ENCODE data around the gene ACOT6.

Gene ACOT6

GRCh38 chr14:73619524-73619923 is 7.2 kb downstream of the ACOT6 start:
- no peak overlapping the region for H3K27ac ChIP-seq
- no peak for TF ChIP-seq ZFX (IDR thresholded peaks at IDR 0.05)

DNA sequence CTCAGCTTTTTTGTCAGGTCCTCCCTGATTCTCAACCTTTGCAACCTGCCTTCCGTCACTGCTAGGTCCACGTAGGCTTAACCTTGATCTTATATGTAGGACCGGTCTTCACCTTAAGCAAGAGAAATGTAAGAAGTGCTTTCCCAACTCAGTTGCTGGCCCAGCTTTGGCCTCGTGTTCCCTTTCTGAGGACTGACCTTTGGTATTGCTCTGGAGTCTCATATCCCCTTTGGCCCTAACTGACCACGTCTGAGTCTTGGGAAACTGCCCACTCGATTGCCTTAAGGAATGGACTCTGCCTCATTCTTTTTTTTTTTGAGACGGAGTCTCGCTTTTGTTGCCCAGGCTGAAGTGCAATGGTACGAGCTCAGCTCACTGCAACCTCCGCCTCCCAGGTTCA is 8.0 kb downstream of the ACOT6 start:
- no peak overlapping the region for H3K27ac ChIP-seq
- TF ChIP-seq, protein P1, sequence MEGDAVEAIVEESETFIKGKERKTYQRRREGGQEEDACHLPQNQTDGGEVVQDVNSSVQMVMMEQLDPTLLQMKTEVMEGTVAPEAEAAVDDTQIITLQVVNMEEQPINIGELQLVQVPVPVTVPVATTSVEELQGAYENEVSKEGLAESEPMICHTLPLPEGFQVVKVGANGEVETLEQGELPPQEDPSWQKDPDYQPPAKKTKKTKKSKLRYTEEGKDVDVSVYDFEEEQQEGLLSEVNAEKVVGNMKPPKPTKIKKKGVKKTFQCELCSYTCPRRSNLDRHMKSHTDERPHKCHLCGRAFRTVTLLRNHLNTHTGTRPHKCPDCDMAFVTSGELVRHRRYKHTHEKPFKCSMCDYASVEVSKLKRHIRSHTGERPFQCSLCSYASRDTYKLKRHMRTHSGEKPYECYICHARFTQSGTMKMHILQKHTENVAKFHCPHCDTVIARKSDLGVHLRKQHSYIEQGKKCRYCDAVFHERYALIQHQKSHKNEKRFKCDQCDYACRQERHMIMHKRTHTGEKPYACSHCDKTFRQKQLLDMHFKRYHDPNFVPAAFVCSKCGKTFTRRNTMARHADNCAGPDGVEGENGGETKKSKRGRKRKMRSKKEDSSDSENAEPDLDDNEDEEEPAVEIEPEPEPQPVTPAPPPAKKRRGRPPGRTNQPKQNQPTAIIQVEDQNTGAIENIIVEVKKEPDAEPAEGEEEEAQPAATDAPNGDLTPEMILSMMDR (conservative IDR thresholded peaks at IDR 0.05) = no peak
- TF ChIP-seq ZFX (IDR thresholded peaks at IDR 0.05) = no peak

DNA sequence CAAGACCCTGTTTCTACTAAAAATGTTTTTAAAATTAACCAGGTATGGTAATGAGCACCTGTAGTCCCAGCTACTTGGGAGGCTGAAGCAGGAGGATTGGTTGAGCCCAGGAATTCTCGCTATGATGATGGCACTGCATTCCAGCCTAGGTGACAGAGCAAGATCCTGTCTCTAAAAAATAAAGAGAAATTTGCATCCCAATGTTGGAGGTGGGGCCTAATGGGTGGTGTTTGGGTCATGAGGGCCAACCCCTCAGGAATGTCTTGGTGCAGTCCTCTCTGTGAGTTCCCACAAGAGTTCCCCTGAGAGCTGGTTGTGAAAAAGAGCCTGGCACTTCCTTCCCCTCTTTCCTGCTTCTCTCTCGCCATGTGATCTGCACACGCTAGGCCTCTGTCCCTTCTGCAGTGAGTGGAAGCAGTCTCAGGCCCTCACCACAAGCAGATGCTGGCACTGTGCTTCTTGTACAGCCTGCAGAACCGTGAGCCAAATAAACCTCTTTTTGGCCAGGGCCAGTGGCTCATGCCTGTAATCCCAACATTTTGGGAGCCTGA is 11.3 kb downstream of the ACOT6 start:
- no peak overlapping the region for H3K27ac ChIP-seq
- TF ChIP-seq, protein P1 (conservative IDR thresholded peaks at IDR 0.05) = no peak
- no peak for TF ChIP-seq ZFX (IDR thresholded peaks at IDR 0.05)

DNA sequence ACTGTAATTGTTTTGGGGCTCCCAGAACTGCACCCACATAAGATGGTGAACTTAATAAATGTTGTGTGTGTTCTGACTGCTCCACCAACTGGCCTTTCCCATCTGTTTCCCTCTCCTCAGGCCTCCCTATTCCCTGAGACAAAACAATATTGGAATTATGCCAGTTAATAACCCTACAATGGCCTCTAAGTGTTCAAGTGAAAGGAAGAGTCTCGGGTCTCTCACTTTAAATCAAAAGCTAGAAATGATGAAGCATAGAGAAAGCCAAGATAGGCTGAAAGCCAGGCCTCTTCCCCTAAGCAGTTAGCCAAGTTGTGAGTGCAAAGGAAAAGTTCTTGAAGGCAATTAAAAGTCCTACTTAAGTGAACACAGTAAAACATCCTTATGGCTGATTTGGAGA is 13.4 kb downstream of the ACOT6 start:
- TF ChIP-seq, protein P1 (conservative IDR thresholded peaks at IDR 0.05) = no peak
- no peak for TF ChIP-seq ZFX (IDR thresholded peaks at IDR 0.05)

DNA sequence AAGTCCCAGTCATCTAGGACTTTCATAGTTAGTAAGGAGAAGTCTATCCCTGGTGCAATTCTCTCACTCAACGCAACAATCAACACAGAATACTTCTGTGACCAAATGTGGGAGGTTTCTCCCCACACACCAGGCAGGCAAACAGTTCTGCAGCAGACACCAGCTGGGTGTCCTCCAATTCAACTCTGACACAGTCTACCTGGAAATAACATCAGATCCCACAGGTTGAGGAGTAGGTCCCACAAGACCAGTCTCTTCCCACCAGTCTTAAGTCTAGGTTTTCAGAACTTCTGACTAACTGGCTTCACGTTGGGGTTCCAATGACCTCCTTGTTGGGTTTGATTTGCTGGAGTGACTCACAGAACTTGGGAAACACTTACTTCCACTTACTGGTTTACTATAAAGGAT is 14.8 kb downstream of the ACOT6 start:
- TF ChIP-seq ZFX (IDR thresholded peaks at IDR 0.05) = no peak
- TF ChIP-seq, protein P1 (conservative IDR thresholded peaks at IDR 0.05) = no peak
- no peak overlapping the region for H3K27ac ChIP-seq

More for the DNA sequence above, 13.4 kb downstream of the ACOT6 start:
- H3K27ac ChIP-seq = no peak overlapping the region

DNA sequence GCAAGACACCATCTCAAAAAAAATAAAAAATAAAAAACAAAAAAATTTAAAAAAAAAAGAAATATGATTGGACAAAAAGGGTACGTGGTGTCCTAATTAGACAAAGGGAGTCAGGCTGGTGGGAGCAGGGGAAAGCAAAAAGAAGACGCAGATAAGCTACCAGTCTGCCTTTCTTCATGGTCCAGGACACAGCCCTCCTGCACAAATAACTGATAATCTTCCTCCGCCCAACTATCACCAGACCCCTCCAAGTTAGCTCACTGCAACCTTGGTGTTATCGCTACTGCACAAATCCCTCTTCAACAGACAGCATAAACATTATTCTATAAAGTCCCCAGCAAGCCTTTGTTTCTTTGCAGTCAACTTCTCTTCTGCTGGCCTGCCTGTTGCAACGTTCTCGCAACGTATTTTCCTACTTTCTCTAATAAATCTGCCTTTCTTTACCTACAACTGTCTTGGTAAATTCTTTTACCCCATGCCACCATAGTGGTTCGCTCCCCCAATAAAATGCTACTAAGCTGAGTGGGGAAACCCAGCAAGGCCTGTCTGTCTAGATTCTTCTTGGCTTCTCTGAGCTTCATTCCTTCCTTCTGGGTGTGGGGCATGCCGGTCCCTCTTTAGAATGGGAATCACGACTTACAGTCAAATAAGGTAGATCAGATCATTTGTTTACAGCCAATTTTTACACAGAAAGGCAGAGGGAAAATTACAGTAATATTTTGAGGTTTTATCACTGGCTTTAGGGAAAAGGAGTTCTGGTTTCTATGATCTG is 17.9 kb downstream of the ACOT6 start:
- H3K27ac ChIP-seq = no peak overlapping the region
- TF ChIP-seq, protein P1 (conservative IDR thresholded peaks at IDR 0.05) = no peak
- TF ChIP-seq ZFX (IDR thresholded peaks at IDR 0.05) = no peak

DNA sequence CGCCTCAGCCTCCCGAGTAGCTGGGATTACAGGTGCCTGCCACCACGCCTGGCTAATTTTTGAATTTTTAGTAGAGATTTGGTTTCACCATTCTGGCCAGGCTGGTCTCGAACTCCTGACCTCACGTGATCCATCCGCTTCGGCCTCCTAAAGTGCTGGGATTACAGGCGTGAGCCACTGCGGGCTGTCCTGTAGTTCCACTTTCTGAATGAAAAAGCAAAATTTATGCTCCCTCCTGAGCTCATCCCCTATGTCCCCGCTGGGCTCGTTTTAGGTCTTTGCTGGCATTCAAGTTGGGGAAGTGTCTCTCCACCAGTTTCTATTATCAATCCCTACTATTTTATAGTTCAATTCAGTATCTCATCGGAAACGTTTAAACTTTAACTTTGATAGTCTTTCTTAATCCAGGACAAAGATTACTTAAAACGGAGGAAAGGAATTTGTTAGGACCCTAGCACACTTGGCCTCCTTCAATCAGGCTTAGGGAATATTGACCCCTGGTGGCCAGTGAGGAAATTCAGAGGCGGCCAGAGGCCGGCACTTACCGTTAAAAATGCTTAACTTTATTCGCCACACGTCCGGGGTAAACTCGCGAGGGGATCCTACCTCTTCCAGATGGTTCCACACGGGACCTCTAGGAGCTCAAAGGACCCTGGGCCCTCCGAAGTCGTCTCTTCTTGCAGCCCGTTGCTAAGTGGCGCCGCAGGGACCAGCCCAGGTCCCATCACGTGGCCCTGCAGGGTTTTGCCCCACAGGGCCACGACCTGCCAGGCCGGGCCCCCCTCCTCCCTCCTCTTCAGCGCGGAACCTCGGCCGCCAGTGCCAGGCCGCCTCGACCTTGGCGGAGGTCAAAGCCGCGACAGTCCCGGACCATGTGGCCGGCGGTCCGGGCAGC is 21.0 kb downstream of the ACOT6 start:
- no peak overlapping the region for H3K27ac ChIP-seq
- TF ChIP-seq ZFX (IDR thresholded peaks at IDR 0.05) = no peak
- TF ChIP-seq, protein P1 (conservative IDR thresholded peaks at IDR 0.05) = peak; percentile 91

Data from C4-2B (cell line).